Psoas muscle (tissue), 8 donors: ENCODE results near the gene FAM171A1. TPM values are rescaled to one million over a fixed set of nuclear protein-coding genes. Genes with fewer than 3 reads are reported as not detected.

Experiments
- ATAC-seq, 4 donors: fragments of 200-7000 bp; cut with Tn5 transposase; one replicate each; pipeline ENCODE4 v1.9.1; 2020; ENCODE audit warnings: moderate library complexity in 3 of 4, mild to moderate bottlenecking in 2 of 4
- DNase-seq, 2 donors: peaks; one replicate each; pipeline ENCODE4 v3.0.0-alpha.2; 2020
- H3K27ac ChIP-seq: fragments of 200-600 bp; one replicate; pipeline ENCODE4 v1.8.0; 2022
- H3K27me3 ChIP-seq, 3 donors: fragments of 200-600 bp in 1 of 3; one replicate each; pipeline versions ENCODE4 v1.6.1 to v1.8.0; 2013 to 2022; ENCODE audit warnings: low read length in 2 of 3, mild to moderate bottlenecking in 2 of 3, moderate library complexity in 1 of 3; ENCODE audit not compliant: insufficient read depth in 3 of 3
- H3K36me3 ChIP-seq, 2 donors: fragments of 200-600 bp in 1 of 2; one replicate each; pipeline versions ENCODE4 v1.6.1 to v1.8.0; 2013 to 2022; ENCODE audit warnings: low read depth in 1 of 2, mild to moderate bottlenecking in 1 of 2, moderate library complexity in 1 of 2; ENCODE audit not compliant: insufficient read depth in 1 of 2
- H3K4me1 ChIP-seq: fragments of 200-600 bp; one replicate; pipeline ENCODE4 v1.8.0; 2022
- H3K4me3 ChIP-seq: fragments of 200-600 bp; one replicate; pipeline ENCODE4 v1.8.0; 2022; ENCODE audit warnings: mild to moderate bottlenecking
- H3K9me3 ChIP-seq: fragments of 200-600 bp; one replicate; pipeline ENCODE4 v1.8.0; 2022
- WGBS, 3 donors: extraction: QIAGEN DNeasy Blood & Tissue Kit; methylation state at CpG; one replicate each; pipeline versions ENCODE4 v1.1.6 to v1.1.7; 2013; 5-methylcytosine and 5-hydroxymethylcytosine counted together
- intact Hi-C, 2 donors: fragments of 100-400 bp; cut with DNase I; formaldehyde crosslinking; loops; one replicate each; pipeline versions ENCODE4 v1.11.0 to v1.14.2; 2022
- polyA plus RNA-seq, 3 donors: library from polyadenylated mRNA; stranded (reverse); fragments of 200-250 nt; gene quantifications; one replicate each; pipeline ENCODE4 v1.2.3, GENCODE V29; 2013
- total RNA-seq, 4 donors: library from RNA; stranded (reverse); fragmentation: NEBNext Ultra II Directional in 2 of 4; extraction: Animal tissue kit (Norgen Biotek cat#: 25700) in 2 of 4; gene quantifications; one replicate each; pipeline versions ENCODE4 v1.2.1 to v1.2.4, GENCODE V29; 2021 to 2023
- TF ChIP-seq, protein P1 (sequence below): fragments of 200-600 bp; IDR thresholded peaks from one replicate; pipeline ENCODE4 v1.8.0; 2022; ENCODE audit warnings: antibody characterized with exemption
- donor health status: healthy with polysubstance abuse.
- donor health status: DM: no; HTN: no; CAD: no; lungs with moderate emphysema.
- donor health status: Bipolar disorder and iron deficiency.
- donor health status: healthy.
- donor health status: DM: yes; HTN: yes; CAD: no.
- donor health status: DM: no; HTN: no; CAD: no.
- donor health status: DM: no; HTN: no; CAD: no.
- donor health status: DM: yes; HTN: yes; CAD: no.

The FAM171A1 gene
- total and polyA plus RNA-seq, 7 donors = 3.9 to 10.5 (median 5.0) TPM

DNA sequence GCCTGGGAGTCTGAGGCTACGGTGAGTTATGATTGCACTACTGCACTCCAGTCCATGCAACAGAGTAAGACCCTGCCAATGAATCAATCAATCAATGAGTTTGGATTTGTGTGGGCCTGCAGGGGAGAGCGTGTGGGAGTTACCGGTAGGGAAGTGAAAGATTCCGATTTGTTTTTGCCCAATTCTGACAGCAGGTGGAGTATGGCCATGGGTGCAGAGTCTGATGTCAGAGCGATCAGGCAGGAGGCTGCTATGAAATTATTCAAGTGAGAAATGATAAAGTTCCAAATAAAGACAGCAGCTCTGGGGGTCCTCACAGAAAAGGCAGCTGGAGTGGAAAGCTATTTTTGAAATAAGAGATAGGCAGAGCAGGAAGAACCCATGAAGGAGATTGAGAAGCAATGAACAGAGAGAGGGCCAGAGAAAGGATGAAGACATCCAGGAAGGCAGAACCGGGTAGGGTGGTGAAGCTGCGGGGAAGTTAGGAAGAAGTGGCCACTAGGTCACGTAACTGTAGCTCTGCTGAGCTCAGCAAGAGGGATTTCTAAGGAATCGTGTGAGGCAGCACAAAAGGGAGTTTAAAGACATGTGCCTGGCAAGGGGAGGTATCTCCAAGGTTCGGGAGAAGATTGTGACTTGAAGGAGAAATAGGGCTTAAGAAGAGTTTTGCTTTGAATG, 108.9 kb downstream of the FAM171A1 start:
- Histone ChIP-seq H3K27me3 (peaks cover 0 to 2% (median 0%) of the 10 kb centered on the region in 3 donors), H3K9me3 (no peaks in the 10 kb centered on the region), H3K36me3 (no peaks in the 10 kb centered on the region), H3K27ac (no peak overlapping the region), H3K4me3 (no peak overlapping the region), H3K4me1 (no peaks in the 10 kb centered on the region)
- intact Hi-C loops = no loop called here
- ATAC-seq (no peak), DNase-seq (no peak)
- WGBS, 3 donors = 41 to 47% (median 46%) methylated on average over 10 of the region's 10 CpGs
- TF ChIP-seq, protein P1, sequence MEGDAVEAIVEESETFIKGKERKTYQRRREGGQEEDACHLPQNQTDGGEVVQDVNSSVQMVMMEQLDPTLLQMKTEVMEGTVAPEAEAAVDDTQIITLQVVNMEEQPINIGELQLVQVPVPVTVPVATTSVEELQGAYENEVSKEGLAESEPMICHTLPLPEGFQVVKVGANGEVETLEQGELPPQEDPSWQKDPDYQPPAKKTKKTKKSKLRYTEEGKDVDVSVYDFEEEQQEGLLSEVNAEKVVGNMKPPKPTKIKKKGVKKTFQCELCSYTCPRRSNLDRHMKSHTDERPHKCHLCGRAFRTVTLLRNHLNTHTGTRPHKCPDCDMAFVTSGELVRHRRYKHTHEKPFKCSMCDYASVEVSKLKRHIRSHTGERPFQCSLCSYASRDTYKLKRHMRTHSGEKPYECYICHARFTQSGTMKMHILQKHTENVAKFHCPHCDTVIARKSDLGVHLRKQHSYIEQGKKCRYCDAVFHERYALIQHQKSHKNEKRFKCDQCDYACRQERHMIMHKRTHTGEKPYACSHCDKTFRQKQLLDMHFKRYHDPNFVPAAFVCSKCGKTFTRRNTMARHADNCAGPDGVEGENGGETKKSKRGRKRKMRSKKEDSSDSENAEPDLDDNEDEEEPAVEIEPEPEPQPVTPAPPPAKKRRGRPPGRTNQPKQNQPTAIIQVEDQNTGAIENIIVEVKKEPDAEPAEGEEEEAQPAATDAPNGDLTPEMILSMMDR = no peak

DNA sequence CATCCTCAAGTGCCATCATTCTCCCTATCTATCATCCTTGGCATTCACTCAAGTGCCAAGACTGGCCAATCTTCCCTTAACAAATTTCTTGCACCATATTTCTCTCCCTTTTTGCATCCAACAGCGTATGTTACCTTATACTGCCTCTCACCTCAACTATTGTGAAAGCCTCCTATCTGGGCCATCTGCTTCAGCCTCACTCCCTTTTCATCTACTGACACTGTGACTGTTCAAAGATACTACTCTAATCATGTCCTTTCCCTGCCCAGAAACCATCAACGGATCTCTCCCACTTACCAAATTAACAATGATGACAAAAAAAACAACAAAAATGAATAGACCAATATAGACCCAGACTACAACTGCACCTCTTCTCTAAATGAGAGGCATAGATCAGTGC, 112.0 kb downstream of the FAM171A1 start:
- 93 to 98% (median 97%) methylated on average over 2 of the region's 2 CpGs for WGBS, 3 donors
- H3K27me3 ChIP-seq = peaks cover 0 to 2% (median 0%) of the 10 kb centered on the region in 3 donors
- ATAC-seq (no peak), DNase-seq (no peak)
- TF ChIP-seq, protein P1 = no peak
- H3K4me3 ChIP-seq = no peak overlapping the region
- intact Hi-C loops = no loop called here
- H3K9me3 ChIP-seq = no peaks in the 10 kb centered on the region
- no peaks in the 10 kb centered on the region for H3K36me3 ChIP-seq
- H3K4me1 ChIP-seq = no peaks in the 10 kb centered on the region
- no peak overlapping the region for H3K27ac ChIP-seq

DNA sequence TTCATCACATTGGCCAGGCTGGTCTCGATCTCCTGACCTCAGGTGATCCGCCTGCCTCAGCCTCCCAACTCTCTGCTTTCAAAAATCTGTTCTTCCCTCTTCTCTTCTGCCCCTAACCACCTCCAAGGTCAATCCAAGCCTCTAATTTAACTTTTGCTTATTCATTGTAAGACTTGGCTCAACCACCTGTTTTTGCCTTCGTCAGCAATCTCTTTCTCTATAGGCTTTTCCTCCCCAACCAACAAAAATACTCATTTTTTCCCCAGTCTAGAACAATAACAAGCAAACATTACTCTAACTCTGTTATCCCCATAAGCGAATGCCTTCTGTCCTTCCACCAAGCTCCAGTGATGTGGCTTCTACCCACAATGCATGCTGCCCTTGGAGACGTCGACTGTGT, 112.8 kb downstream of the FAM171A1 start:
- TF ChIP-seq, protein P1 = no peak
- H3K4me1 ChIP-seq = no peaks in the 10 kb centered on the region
- no peaks in the 10 kb centered on the region for H3K9me3 ChIP-seq
- no peak for ATAC-seq
- no peak overlapping the region for H3K4me3 ChIP-seq
- peaks cover 0 to 2% (median 0%) of the 10 kb centered on the region in 3 donors for H3K27me3 ChIP-seq
- intact Hi-C loops = no loop called here
- DNase-seq = no peak
- no peak overlapping the region for H3K27ac ChIP-seq
- 94 to 98% (median 97%) methylated on average over 6 of the region's 6 CpGs for WGBS, 3 donors
- H3K36me3 ChIP-seq = no peaks in the 10 kb centered on the region

DNA sequence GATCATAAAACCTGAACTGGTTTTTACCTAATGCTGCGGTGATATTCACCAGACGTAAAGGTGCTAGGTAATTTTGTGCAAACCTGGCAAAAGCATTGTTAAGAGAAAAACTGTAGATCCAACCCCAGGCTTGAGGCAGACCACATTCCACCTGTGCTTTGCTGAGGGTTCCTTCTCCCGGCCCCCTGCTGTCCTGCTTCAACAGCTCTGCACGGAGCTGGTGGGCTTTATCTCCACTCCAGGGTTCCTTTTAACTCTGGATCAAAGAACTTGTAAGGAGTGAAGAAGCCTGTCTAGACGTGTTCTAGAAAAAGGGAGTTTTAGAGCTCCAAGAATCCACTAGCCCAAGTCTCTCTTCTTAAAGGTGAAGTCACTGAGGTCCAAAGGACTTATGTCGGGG, 115.1 kb downstream of the FAM171A1 start:
- Histone ChIP-seq H3K9me3 (no peaks in the 10 kb centered on the region), H3K4me3 (no peak overlapping the region), H3K36me3 (no peaks in the 10 kb centered on the region), H3K27ac (no peak overlapping the region), H3K4me1 (no peaks in the 10 kb centered on the region), H3K27me3 (peaks cover 0 to 2% (median 0%) of the 10 kb centered on the region in 3 donors)
- WGBS, 3 donors = 92 to 94% (median 93%) methylated on average over 6 of the region's 6 CpGs
- TF ChIP-seq, protein P1 = no peak
- intact Hi-C loops = no loop called here
- ATAC-seq (no peak), DNase-seq (no peak)
